GM18520 (cell line): ENCODE data around the gene WASL.
"Not testable (repeated sequence)": the region's sequence is repeated elsewhere in the genome, so short reads cannot be mapped to it uniquely, and the experiment has no call there.

ENCODE experiments used
- ATAC-seq: cut with Tn5 transposase; IDR thresholded peaks from one replicate; pipeline ENCODE4 v1.9.1; 2021; ENCODE audit not compliant: unreplicated experiment

Gene WASL

GRCh38 chr7:123769371-123769770, 20.6 kb upstream of the WASL start:
- ATAC-seq: no peak

DNA sequence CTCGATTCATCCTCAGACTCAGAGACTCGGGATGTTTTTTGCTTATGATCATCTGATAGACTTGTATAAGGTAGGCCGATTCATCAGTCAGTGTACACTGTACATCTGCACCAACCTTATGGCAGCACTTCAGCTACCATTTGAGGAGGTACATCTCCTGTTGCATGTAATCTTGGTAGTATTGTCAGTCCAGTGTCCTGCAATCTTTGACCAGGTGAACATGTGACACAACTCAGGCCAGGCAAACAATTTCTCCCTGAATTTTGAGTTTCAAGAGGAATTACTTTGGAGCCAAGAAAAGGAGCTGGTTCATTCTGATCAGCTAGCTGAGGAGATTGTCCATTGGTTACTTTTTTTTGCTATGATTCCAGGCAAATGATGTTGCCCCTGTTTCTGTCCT, 19.7 kb upstream of the WASL start:
- ATAC-seq: no peak

GRCh38 chr7:123763191-123763661, 14.4 kb upstream of the WASL start:
- ATAC-seq: no peak

- ATAC-seq: no peak
Observed at GRCh38 chr7:123761729-123762128, 12.9 kb upstream of the WASL start.

DNA sequence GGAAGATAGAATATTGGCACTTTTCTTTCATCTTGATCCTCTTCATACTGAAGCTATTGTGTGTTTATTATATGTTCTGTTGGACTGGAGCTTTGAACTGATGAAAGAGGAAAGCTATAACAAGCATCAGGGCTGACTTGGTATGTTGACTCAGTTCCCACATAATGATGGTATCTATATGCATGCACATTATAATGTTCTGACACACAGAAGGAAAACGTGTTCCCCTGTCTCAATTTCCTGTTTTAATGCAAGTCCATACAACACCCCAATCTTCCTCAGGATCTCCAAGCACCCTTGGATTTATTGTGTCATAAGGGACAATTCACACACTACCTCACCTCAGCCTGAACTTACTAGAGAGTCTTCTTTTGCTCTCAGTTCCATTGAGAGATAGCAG, 8.3 kb upstream of the WASL start:
- ATAC-seq: no peak

DNA sequence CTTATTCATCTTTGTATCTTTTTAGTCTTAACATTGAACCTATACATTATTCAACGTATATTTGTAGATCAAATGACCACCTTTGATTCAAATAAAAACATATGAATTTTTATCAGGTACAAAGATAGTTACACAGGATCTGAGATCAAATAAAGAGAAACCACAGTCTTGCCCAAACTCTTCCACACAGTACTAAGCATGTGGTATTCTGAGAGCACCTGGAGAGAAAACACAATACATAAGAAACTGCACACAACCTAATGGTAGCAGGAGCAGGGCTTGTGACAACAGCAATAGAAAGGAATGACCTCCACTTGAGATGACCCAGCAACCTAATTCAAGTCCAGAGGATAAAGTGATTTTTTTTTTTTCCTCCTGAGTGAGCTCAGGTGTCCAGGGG, 6.5 kb upstream of the WASL start:
- no peak for ATAC-seq

- ATAC-seq: no peak
Observed at GRCh38 chr7:123754271-123754871, 5.6 kb upstream of the WASL start.

GRCh38 chr7:123752534-123752933, 3.7 kb upstream of the WASL start:
- ATAC-seq: no peak

DNA sequence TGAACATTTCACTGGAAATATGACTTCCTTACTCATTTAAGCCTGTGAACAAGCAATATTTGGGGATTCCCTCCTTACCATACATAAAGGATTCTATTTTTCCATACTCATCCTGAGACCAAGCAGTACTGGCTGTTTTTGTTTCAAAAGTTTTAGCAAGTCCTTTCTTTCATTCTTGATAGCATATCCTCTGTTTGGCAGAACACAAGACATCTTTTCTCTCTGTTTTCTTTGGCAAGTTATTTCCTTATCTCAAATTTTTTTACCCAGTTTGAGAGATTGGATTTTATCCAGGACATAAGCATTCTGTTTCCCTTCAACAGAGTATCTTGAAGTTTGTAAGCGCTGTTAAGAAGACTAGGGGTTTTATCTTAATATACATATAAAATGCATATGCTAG, 3.0 kb upstream of the WASL start:
- no peak for ATAC-seq

- ATAC-seq: no peak
Observed at GRCh38 chr7:123750389-123751230, 1.8 kb upstream of the WASL start.

GRCh38 chr7:123749537-123749857, 694 bp upstream of the WASL start:
- ATAC-seq: no peak

DNA sequence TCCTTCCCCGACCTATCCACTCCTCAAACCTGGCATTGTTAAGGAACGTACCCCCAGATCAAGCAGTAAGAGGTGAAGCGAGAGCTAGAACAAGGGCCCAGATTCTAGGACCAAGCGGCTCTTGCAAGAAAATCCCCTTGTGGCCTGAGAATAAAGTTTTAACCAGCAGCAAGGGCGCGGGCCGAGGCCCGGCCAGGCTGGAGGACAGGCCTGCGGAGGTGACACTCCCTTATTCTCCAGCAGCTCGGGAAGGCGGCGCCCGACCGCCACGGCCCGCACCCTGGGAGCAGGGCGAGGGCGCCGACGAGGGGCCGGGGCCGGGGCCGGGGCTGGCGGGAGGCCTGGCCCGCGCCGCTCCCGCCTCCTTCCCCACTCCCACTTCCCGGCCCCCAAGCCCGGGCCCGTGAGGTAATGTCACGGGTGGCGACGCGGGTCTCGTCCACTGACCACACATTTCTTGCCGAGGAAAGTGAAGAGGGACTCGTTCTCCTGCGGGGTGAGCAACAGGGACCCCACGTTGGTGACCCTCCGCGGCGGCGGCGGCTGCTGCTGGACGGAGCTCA, 551 bp downstream of the WASL start:
- ATAC-seq: no peak

DNA sequence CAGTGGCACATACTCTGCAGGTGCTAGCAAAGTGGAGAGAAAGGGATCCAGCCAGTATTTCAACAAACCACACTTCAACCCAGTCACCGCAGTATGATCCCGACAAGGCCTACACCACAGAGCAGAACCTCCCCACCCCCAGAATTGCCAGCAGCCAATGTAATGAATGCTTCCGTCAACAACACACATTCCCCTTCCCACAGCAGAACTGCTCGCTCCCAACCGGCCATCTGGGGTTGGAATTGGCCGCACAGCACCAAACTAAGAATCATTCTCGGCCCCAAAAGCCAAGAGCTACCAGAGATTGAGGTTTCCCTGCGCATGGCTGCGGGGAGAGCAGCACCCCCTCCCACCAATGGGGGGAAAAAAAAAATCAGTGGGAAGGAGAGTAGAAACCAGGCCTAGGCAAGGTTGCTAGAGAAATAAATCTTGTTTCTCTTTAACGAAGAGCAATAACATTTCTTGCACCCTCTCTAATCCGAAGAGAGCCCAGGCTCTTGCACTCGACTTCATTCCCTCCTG, 1.1 kb downstream of the WASL start:
- no peak for ATAC-seq

GRCh38 chr7:123746931-123747488, 1.8 kb downstream of the WASL start:
- ATAC-seq: no peak

- ATAC-seq: no peak
Observed at GRCh38 chr7:123746055-123746454, 2.7 kb downstream of the WASL start.

DNA sequence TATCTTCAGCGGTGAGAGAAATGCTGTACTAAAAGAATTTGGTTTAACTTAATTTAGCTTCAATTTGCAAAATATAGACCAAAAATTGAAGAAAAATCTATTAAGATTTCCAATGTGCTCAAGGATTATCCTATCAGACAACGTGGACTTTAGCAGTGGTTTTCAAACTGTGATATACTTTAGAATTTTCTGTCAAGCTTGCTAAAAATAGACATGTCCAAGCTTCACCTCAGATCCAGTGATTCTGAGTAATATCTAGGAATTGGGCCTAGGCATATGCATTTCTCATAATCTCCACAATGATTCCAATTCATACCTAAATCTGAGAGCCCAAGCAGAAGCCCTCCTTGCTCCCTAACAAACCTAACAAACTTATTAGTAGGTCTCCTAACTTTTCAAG, 3.4 kb downstream of the WASL start:
- ATAC-seq: no peak

DNA sequence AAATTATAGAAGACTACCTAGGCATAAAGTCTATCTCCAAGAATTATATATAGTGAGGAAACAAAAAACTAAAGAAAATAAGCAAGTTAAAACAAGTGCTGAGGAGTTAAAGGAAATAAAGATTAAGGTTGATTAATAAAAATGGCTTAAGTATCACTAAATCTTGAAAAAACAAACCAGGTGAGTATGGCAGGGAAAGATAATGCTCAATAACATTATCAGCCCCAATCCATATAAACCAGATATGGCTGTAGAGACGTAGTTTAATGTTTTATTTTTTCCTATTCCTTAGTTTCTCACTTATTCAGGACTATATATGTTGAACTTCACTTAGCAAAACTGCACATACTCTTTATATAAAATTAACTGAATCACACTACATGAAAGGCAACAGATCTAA, 4.4 kb downstream of the WASL start:
- no peak for ATAC-seq

DNA sequence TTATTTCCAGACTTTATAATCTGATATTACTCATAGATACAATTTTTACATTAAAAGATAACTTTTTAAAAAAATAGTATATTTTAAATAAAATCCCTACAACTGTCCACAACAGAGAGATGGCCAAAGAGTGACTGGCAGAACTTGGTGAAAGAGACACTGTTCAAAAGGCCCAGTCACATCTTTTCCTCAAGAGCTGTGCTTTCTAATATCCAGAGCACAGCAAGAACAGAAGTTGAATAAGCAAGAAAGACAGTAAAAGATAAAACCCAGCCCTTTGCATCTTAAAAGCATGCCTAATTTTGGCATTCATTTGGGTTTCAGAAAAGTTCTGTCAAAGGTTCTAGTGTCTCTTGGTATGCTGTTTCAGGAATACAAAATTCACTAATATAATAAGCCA, 6.9 kb downstream of the WASL start:
- no peak for ATAC-seq

GRCh38 chr7:123738808-123739207, 10.0 kb downstream of the WASL start:
- ATAC-seq: no peak

DNA sequence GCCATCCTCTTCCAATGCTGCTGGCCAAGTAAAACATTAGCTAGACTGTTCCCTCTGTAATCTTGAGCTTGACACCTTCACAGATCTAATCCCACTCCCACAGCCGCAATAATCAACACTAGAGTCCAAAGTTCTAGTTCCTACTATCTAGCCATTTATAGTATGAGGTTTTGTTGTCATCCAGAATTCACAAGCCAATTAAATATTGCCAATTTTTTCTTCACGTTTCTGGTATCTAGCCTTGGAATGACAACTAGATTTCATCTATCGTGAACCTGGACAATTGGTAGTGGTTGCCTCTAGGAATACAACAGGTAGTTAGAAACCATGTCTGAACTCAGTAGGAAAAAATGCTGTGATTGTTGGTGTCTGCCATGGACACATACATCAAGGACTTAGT, 10.4 kb downstream of the WASL start:
- no peak for ATAC-seq

- not testable (repeated sequence) for ATAC-seq
Observed at GRCh38 chr7:123737168-123737674, 11.6 kb downstream of the WASL start.

DNA sequence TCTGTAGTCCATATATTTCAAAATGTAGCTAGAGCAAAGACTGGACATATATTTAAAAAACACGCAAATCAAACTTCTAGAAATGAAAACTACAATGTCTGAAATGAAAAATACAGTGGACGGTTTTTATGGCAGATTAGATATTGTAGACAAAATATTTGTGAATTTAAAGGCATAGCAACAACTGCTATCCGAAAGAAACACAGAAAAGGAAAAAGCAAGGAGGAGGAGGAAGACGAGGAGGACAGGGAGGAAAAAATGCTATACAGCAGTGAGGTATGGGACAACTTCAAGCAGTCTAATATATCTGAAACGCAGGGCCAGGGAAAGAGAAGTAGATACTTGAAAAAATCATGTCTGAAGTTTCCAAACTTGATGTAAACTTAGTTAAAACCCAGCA, 13.3 kb downstream of the WASL start:
- no peak for ATAC-seq
